SU-DHL-6 (cell line): Measurements from ENCODE around the gene TWIST2.

ENCODE experiments used
- CTCF ChIP-seq: fragments of 200-600 bp; sonication (generic); IDR thresholded peaks from one replicate; pipeline ENCODE4 v1.5.1; 2017; ENCODE audit warnings: antibody characterized with exemption, mild to moderate bottlenecking, low read length, moderate library complexity; ENCODE audit not compliant: insufficient read depth, poor library complexity, severe bottlenecking
- EZH2phosphoT487 ChIP-seq: fragments of 200-600 bp; sonication (generic), shearing (Covaris generic); conservative IDR thresholded peaks from 2 replicates; pipeline ENCODE4 v1.6.1; 2018; ENCODE audit warnings: mild to moderate bottlenecking, antibody characterized with exemption, low read length, moderate library complexity, mixed read lengths

- TF ChIP-seq CTCF (no peak), EZH2phosphoT487 (no peak)
These were observed 91.2 kb downstream of the TWIST2 start for GRCh38 chr2:238939074-238939473.
